Measurements from ENCODE around the gene KLHL2. TPM values are rescaled to one million over a fixed set of nuclear protein-coding genes. Genes with fewer than 3 reads are reported as not detected.

KLHL2 gene
- total and polyA plus RNA-seq, 9 of the 15 experiments (the other 6 are each of a cell fraction or from before 2014, with no cell fraction given): 2.5 to 11.3 (median 6.1) TPM

DNA sequence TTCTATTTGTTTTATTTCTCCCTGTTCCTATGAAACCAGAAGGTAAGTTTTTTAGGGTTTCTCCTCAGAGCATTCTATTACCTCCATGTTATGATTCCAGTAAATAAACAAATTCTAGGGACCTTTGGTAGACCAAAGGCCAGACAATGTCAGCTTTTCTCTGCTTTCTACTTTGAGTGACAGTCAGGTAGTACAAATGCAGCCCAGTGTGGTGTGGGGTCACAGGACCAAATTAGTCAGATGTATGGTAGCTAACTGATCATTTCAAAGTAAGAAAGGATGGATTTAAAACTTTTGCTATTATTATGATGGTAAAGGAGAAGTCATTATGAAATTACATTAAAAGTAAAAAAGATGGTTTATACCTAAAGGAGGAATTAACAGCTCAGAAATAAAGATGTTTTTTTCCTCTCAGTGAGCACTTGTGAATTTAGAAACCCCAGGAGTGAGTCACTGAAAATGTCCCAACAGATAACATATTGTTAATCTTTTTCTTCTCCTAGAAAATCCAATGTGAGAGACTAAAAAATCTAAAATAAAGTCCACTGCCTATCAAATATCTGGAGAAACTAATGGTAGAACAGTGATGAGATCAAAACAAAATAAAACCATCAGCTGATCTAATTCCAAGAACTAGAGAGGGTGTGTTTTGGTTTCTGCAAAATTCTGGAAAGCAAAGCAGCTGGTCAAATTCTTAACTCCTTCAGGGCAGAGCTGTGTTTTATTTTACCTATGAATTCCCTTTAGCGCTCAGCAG, 16.6 kb upstream of the KLHL2 start:
- H3K4me2 ChIP-seq (ENCODE audit: insufficient read depth, low read length): no peak overlapping the region
- no TSS peak for BruUV-seq (replicated peaks)
- H3K4me1 ChIP-seq (replicated peaks in 1 of 2; ENCODE audit: control insufficient read depth in 2 of 2, insufficient read depth in 2 of 2, low read length in 2 of 2): no peaks in the 10 kb centered on the region
- ChIA-PET POLR2A (no interaction called here), CTCF (ENCODE audit: low intra/inter-chr PET ratio) (no interaction called here)
- ATAC-seq (no peak), DNase-seq (ENCODE audit: extremely low read depth in 1 of 4, low spot score in 3 of 4) (no peak), FAIRE-seq (no peak)
- WGBS (ENCODE audit: insufficient coverage, low coverage, missing lambda C conversion rate): 0% methylated on average over 1 of the region's 1 CpG
- H3K27me3 ChIP-seq (ENCODE audit: control insufficient read depth in 2 of 2, insufficient read depth in 2 of 2, low read length in 2 of 2): peaks cover 2 to 8% of the 10 kb centered on the region in 2 experiments; a peak in 1 of 5 replicates
- H3K36me3 ChIP-seq (ENCODE audit: control insufficient read depth, insufficient read depth, low read length): no peaks in the 10 kb centered on the region
- H3K9me3 ChIP-seq (replicated peaks; ENCODE audit: control insufficient read depth, insufficient read depth, low read depth, low read length): no peaks in the 10 kb centered on the region
- TF ChIP-seq, protein P1, sequence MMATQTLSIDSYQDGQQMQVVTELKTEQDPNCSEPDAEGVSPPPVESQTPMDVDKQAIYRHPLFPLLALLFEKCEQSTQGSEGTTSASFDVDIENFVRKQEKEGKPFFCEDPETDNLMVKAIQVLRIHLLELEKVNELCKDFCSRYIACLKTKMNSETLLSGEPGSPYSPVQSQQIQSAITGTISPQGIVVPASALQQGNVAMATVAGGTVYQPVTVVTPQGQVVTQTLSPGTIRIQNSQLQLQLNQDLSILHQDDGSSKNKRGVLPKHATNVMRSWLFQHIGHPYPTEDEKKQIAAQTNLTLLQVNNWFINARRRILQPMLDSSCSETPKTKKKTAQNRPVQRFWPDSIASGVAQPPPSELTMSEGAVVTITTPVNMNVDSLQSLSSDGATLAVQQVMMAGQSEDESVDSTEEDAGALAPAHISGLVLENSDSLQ (IDR thresholded peaks at IDR 0.05): peak; percentile 41; the same call in 1 of the 2 replicates
- no peak for TF ChIP-seq YBX1 (IDR thresholded peaks at IDR 0.05)
- 0 out of 2 replicates have a peak, but pooled peaks have one; percentile 22 for TF ChIP-seq FOSL1 (tag; conservative IDR thresholded peaks at IDR 0.05)
- H2AFZ ChIP-seq (ENCODE audit: low read depth, low read length): no peak overlapping the region
- in situ Hi-C loops (cut with MboI): no loop called here
- H3K27ac ChIP-seq (ENCODE audit: extremely low read depth, low read depth, low read length): no peak overlapping the region
- H3K9ac ChIP-seq (ENCODE audit: insufficient read depth in 1 of 2, low read depth in 2 of 2, low read length in 2 of 2): no peak overlapping the region
- peaks cover 3% of the 10 kb centered on the region for H3K9me1 ChIP-seq (ENCODE audit: control insufficient read depth, insufficient read depth, low read length)
- intact Hi-C loops (cut with micrococcal nuclease): no loop called here
- no peaks in the 10 kb centered on the region for H3K79me2 ChIP-seq (ENCODE audit: control insufficient read depth, insufficient read depth, low read length)
- no peaks in the 10 kb centered on the region for H4K20me1 ChIP-seq (replicated peaks; ENCODE audit: control insufficient read depth, insufficient read depth, low read length)
- H3K4me3 ChIP-seq: no peak overlapping the region

- no peak overlapping the region for H3K4me2 ChIP-seq (ENCODE audit: insufficient read depth, low read length)
- H3K27ac ChIP-seq (ENCODE audit: extremely low read depth, low read depth, low read length): no peak overlapping the region
- no peak for TF ChIP-seq NFE2 (IDR thresholded peaks at IDR 0.05; ENCODE audit: low read depth)
- no peak for TF ChIP-seq NFIX (CRISPR knock-in tag; IDR thresholded peaks at IDR 0.05; ENCODE audit: low read depth)
- no peak for TF ChIP-seq POLR2G (IDR thresholded peaks at IDR 0.05; ENCODE audit: low read depth, low read length)
- no peak for TF ChIP-seq RFX5 (IDR thresholded peaks at IDR 0.05; ENCODE audit: low read depth, low read length)
- TF ChIP-seq IFI16 (CRISPR knock-in tag; IDR thresholded peaks at IDR 0.05): no peak
- H4K20me1 ChIP-seq (replicated peaks; ENCODE audit: control insufficient read depth, insufficient read depth, low read length): no peaks in the 10 kb centered on the region
- H3K79me2 ChIP-seq (ENCODE audit: control insufficient read depth, insufficient read depth, low read length): no peaks in the 10 kb centered on the region
- peaks cover 2 to 8% of the 10 kb centered on the region in 2 experiments; a peak in 1 of 5 replicates for H3K27me3 ChIP-seq (ENCODE audit: control insufficient read depth in 2 of 2, insufficient read depth in 2 of 2, low read length in 2 of 2)
- H3K4me1 ChIP-seq (replicated peaks in 1 of 2; ENCODE audit: control insufficient read depth in 2 of 2, insufficient read depth in 2 of 2, low read length in 2 of 2): no peaks in the 10 kb centered on the region
- H3K36me3 ChIP-seq (ENCODE audit: control insufficient read depth, insufficient read depth, low read length): no peaks in the 10 kb centered on the region
- in situ Hi-C loops (cut with MboI) (no loop called here), intact Hi-C loops (cut with micrococcal nuclease) (no loop called here)
- no TSS peak for BruUV-seq (replicated peaks)
- no peak overlapping the region for H2AFZ ChIP-seq (ENCODE audit: low read depth, low read length)
- H3K9ac ChIP-seq (ENCODE audit: insufficient read depth in 1 of 2, low read depth in 2 of 2, low read length in 2 of 2): no peak overlapping the region
- no peak for ATAC-seq
- FAIRE-seq: no peak
- 0% methylated on average over 2 of the region's 2 CpGs for WGBS (ENCODE audit: insufficient coverage, low coverage, missing lambda C conversion rate)
- CTCF ChIA-PET (ENCODE audit: low intra/inter-chr PET ratio): no interaction called here
- H3K9me3 ChIP-seq (replicated peaks; ENCODE audit: control insufficient read depth, insufficient read depth, low read depth, low read length): no peaks in the 10 kb centered on the region
- DNase-seq (ENCODE audit: extremely low read depth in 1 of 4, low spot score in 3 of 4): no peak
- H3K9me1 ChIP-seq (ENCODE audit: control insufficient read depth, insufficient read depth, low read length): peaks cover 3% of the 10 kb centered on the region
- H3K4me3 ChIP-seq: no peak overlapping the region
- POLR2A ChIA-PET: interaction anchor here (0.6 kb wide), 1 partner anchor 50 kb away, joined by 3 read pairs; no protein-coding TSS in a partner anchor
Measured at GRCh38 chr4:165191348-165191656, 16.1 kb upstream of the KLHL2 start.
